SK-N-MC (cell line): ENCODE results near the gene DRC3.

Experiments
- EZH2 ChIP-seq: fragments of 200-600 bp; sonication (generic); IDR thresholded peaks from one replicate; pipeline ENCODE4 v1.6.1; 2017; ENCODE audit warnings: antibody characterized with exemption
- POLR2AphosphoS5 ChIP-seq: IDR thresholded peaks from 2 replicates; pipeline ENCODE4 v1.6.1; 2012; ENCODE audit warnings: mild to moderate bottlenecking, low read depth, low read length, borderline replicate concordance

GRCh38 chr17:17924131-17924856 is 48.4 kb upstream of the DRC3 start:
- TF ChIP-seq EZH2 (no peak), POLR2AphosphoS5 (no peak)
